Endothelial cell of umbilical vein (primary cell): ENCODE results near the gene FBXW9. TPM values are rescaled to one million over a fixed set of nuclear protein-coding genes. Genes with fewer than 3 reads are reported as not detected.

Experiments used
- BruUV-seq: library from RNA; stranded (reverse); fragments of 400-500 nt; replicated peaks from 2 replicates; lab custom pipeline; 2021; lab: Mats Ljungman, UMichigan
- CTCF ChIA-PET: fragments of 300-600, 350-600 bp; sonication (Branson Sonifier 250); formaldehyde crosslinking; loops from one replicate; lab custom pipeline; 2021; ENCODE audit warnings: antibody characterized with exemption, inconsistent platforms; lab: Charles Lee
- POLR2A ChIA-PET: fragments of 300-600, 350-600 bp; sonication (Branson Sonifier 250); formaldehyde crosslinking; loops from one replicate; lab custom pipeline; 2021; ENCODE audit warnings: antibody characterized with exemption, inconsistent platforms; lab: Charles Lee
- DNase-seq: peaks from one replicate; pipeline ENCODE4 v3.0.0-alpha.2; 2011; ENCODE audit warnings: low read depth, low spot score
- FAIRE-seq: peaks from 2 replicates; lab custom pipeline; 2011; peaks lifted over from hg19 to GRCh38; lab: Jason Lieb, UNC
- H2AFZ ChIP-seq: 2 replicates; pipeline ENCODE4 v1.6.0; 2012; ENCODE audit warnings: low read depth, low read length, control low read depth, inconsistent platforms
- H3K27ac ChIP-seq: 2 replicates; pipeline ENCODE4 v1.5.1; 2011; ENCODE audit warnings: low read depth, mild to moderate bottlenecking, control low read depth, low read length, moderate library complexity; ENCODE audit not compliant: insufficient read depth
- H3K27me3 ChIP-seq, 2 experiments: 2 replicates each; pipeline versions ENCODE4 v1.6.0 to v1.6.1; 2011; ENCODE audit warnings: low read length in 2 of 2, mixed read lengths in 1 of 2; ENCODE audit not compliant: control insufficient read depth in 2 of 2, insufficient read depth in 2 of 2
- H3K36me3 ChIP-seq, 2 experiments: 2 replicates in 1 of 2; 3 replicates in 1 of 2; pipeline ENCODE4 v1.5.1; 2011; ENCODE audit warnings: low read length in 2 of 2, mild to moderate bottlenecking in 1 of 2, moderate library complexity in 1 of 2; ENCODE audit not compliant: control insufficient read depth in 2 of 2, insufficient read depth in 2 of 2; ENCODE audit errors: extremely low read depth in 1 of 2
- H3K4me1 ChIP-seq: 3 replicates; pipeline ENCODE4 v1.5.1; 2011; ENCODE audit warnings: mild to moderate bottlenecking, low read length; ENCODE audit not compliant: control insufficient read depth, insufficient read depth; ENCODE audit errors: extremely low read depth
- H3K4me2 ChIP-seq: 2 replicates; pipeline ENCODE4 v1.6.1; 2011; ENCODE audit warnings: low read length, control low read depth, mixed read lengths; ENCODE audit not compliant: insufficient read depth
- H3K4me3 ChIP-seq, 3 experiments: fragments of 200-600 bp in 1 of 3; sonication (generic), shearing (Covaris generic) in 1 of 3; replicated peaks in 1 of 3; 2 replicates each; pipeline ENCODE4 v1.5.1; 2011 to 2016; ENCODE audit warnings: control low read depth in 3 of 3, low read length in 3 of 3, mild to moderate bottlenecking in 2 of 3, inconsistent platforms in 1 of 3, low read depth in 1 of 3, moderate library complexity in 1 of 3; ENCODE audit not compliant: insufficient read depth in 1 of 3
- H3K79me2 ChIP-seq: 2 replicates; pipeline ENCODE4 v1.6.0; 2012; ENCODE audit warnings: low read length, inconsistent platforms; ENCODE audit not compliant: control insufficient read depth, insufficient read depth
- H3K9ac ChIP-seq: replicated peaks from 2 replicates; pipeline ENCODE3; 2011; ENCODE audit warnings: low read length, control low read depth; ENCODE audit not compliant: insufficient read depth; ENCODE audit errors: extremely low read depth
- H3K9me1 ChIP-seq: replicated peaks from 3 replicates; pipeline ENCODE4 v1.6.0; 2011; ENCODE audit warnings: mild to moderate bottlenecking, low read length; ENCODE audit not compliant: control insufficient read depth, insufficient read depth; ENCODE audit errors: extremely low read depth
- H3K9me3 ChIP-seq: replicated peaks from 2 replicates; pipeline ENCODE4 v1.5.1; 2012; ENCODE audit warnings: low read length, inconsistent platforms; ENCODE audit not compliant: control insufficient read depth, insufficient read depth
- H4K20me1 ChIP-seq: replicated peaks from 2 replicates; pipeline ENCODE3; 2011; ENCODE audit warnings: mild to moderate bottlenecking, low read length; ENCODE audit not compliant: control insufficient read depth, insufficient read depth; ENCODE audit errors: extremely low read depth
- EZH2 ChIP-seq: IDR thresholded peaks from 2 replicates; pipeline ENCODE4 v1.6.1; 2012; ENCODE audit warnings: borderline replicate concordance, low read depth, mild to moderate bottlenecking, moderate library complexity, low read length, inconsistent platforms; ENCODE audit not compliant: severe bottlenecking
- FOS ChIP-seq: IDR thresholded peaks from 2 replicates; pipeline ENCODE4 v1.6.1; 2011; ENCODE audit warnings: mild to moderate bottlenecking, low read length, moderate library complexity, borderline replicate concordance; ENCODE audit not compliant: insufficient read depth
- GATA2 ChIP-seq: IDR thresholded peaks from 2 replicates; pipeline ENCODE4 v1.7.0; 2011; ENCODE audit warnings: low read depth, mild to moderate bottlenecking, moderate library complexity, mixed read lengths, low read length; ENCODE audit not compliant: insufficient read length, insufficient read depth
- JUN ChIP-seq: IDR thresholded peaks from 2 replicates; pipeline ENCODE4 v1.6.1; 2011; ENCODE audit warnings: borderline replicate concordance, low read depth; ENCODE audit not compliant: insufficient read length, insufficient read depth
- MAX ChIP-seq: IDR thresholded peaks from 2 replicates; pipeline ENCODE4 v1.6.1; 2011; ENCODE audit not compliant: insufficient read depth, insufficient read length
- MYC ChIP-seq: IDR thresholded peaks from one replicate; pipeline ENCODE4 v1.6.1; 2011; ENCODE audit warnings: mild to moderate bottlenecking, low read depth, low read length
- POLR2A ChIP-seq: IDR thresholded peaks from 2 replicates; pipeline ENCODE4 v1.6.1; 2012; ENCODE audit warnings: low read depth, mild to moderate bottlenecking, control low read depth, low read length
- POLR2AphosphoS5 ChIP-seq: IDR thresholded peaks from 2 replicates; pipeline ENCODE4 v1.6.1; 2012; ENCODE audit warnings: low read depth, mild to moderate bottlenecking, control low read depth, low read length, moderate library complexity; ENCODE audit not compliant: insufficient read depth
- dilution Hi-C: fragments of 300-500 bp; cut with MboI; formaldehyde crosslinking; loops from one replicate; pipeline ENCODE4 v1.15.0; 2019; ENCODE audit warnings: low sequenced_read_pairs; ENCODE audit not compliant: extremely low pct_ligation_motif_present
- intact Hi-C: fragments of 100-400 bp; cut with micrococcal nuclease; formaldehyde crosslinking; loops from one replicate; pipeline ENCODE4 v1.10.0; 2022
- polyA plus RNA-seq, 4 experiments: library from polyadenylated mRNA; depleted of rRNA in 3 of 4; stranded (reverse) in 3 of 4; unstranded in 1 of 4; fragments of >200 nt; gene quantifications; 2 replicates each; pipeline versions ENCODE4 v1.2.1 to v1.2.3, GENCODE V29; 2011 to 2012; ENCODE audit warnings: missing spikeins in 1 of 4
- total RNA-seq: library from RNA; stranded (reverse); gene quantifications from 2 replicates; pipeline ENCODE4 v1.2.3, GENCODE V29; 2021
- TF ChIP-seq, protein P1 (sequence below), 2 donors: IDR thresholded peaks; 1 replicate in 1 of 2; 2 replicates in 1 of 2; pipeline ENCODE4 v1.5.1; 2011; ENCODE audit warnings: low read length in 2 of 2, mild to moderate bottlenecking in 2 of 2, moderate library complexity in 2 of 2, control low read depth in 1 of 2, inconsistent platforms in 1 of 2, low read depth in 1 of 2; ENCODE audit not compliant: insufficient read depth in 1 of 2; ENCODE audit errors: extremely low read depth in 1 of 2

FBXW9 gene
- total and polyA plus RNA-seq, 2 donors (not counting 3 experiments of a cell fraction or from before 2014, with no cell fraction given): 12.4 to 19.3 TPM

DNA sequence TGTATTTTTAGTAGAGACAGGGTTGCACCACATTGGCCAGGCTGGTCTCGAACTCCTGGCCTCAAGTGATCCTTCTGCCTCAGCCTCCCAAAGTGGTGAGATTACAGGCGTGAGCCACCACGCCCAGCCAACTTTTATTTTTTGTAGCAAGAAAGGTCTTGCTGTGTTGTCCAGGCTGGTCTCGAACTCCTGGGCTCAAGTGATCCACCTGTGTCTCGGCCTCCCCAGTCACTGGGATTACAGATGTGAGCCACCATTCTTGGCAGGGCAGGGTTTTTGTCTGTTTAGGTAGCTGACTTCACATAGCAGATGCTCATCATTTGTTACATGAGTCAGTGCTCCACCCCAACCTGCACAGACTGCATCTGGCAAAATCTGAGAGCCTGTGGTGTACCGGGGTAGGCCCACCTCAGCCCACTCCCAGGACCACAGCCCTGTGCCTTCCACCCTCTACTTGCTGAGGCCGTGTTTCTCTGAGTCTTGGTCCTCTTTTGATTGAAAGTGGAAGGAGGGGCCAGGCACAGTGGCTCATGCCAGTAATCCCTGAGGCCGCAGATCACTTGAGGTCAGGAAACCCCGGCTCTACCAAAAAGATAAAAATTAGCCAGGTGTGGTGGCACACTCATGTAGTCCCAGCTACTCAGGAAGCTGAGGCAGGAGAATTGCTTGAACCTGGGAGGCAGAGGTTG lies 31.5 kb upstream of the FBXW9 start:
- no peak for FAIRE-seq
- Histone ChIP-seq H3K9me1 (no peaks in the 10 kb centered on the region), H3K79me2 (peaks cover 37% of the 10 kb centered on the region), H3K27ac (no peak overlapping the region), H3K4me2 (no peak overlapping the region), H2AFZ (no peak overlapping the region), H3K9me3 (no peaks in the 10 kb centered on the region), H3K36me3 (peaks cover 9 to 31% of the 10 kb centered on the region in 2 experiments), H3K4me1 (peaks cover 9% of the 10 kb centered on the region), H3K9ac (no peak overlapping the region), H3K4me3 (no peak overlapping the region), H4K20me1 (no peaks in the 10 kb centered on the region), H3K27me3 (no peaks in the 10 kb centered on the region)
- TF ChIP-seq FOS: no peak
- TF ChIP-seq EZH2: no peak
- TF ChIP-seq, protein P1, sequence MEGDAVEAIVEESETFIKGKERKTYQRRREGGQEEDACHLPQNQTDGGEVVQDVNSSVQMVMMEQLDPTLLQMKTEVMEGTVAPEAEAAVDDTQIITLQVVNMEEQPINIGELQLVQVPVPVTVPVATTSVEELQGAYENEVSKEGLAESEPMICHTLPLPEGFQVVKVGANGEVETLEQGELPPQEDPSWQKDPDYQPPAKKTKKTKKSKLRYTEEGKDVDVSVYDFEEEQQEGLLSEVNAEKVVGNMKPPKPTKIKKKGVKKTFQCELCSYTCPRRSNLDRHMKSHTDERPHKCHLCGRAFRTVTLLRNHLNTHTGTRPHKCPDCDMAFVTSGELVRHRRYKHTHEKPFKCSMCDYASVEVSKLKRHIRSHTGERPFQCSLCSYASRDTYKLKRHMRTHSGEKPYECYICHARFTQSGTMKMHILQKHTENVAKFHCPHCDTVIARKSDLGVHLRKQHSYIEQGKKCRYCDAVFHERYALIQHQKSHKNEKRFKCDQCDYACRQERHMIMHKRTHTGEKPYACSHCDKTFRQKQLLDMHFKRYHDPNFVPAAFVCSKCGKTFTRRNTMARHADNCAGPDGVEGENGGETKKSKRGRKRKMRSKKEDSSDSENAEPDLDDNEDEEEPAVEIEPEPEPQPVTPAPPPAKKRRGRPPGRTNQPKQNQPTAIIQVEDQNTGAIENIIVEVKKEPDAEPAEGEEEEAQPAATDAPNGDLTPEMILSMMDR (IDR thresholded peaks at IDR 0.05; ENCODE audit: extremely low read depth in 1 of 2, insufficient read depth in 1 of 2, low read depth in 1 of 2, low read length in 2 of 2): no peak
- no peak for TF ChIP-seq JUN
- TF ChIP-seq POLR2A: no peak
- TF ChIP-seq MAX: no peak
- no peak for TF ChIP-seq GATA2
- TF ChIP-seq MYC: no peak
- no peak for TF ChIP-seq POLR2AphosphoS5
- dilution Hi-C loops (no loop called here), intact Hi-C loops (no loop called here)
- BruUV-seq: no TSS peak
- CTCF ChIA-PET: interaction anchor here (0.7 kb wide), 1 partner anchor 10 kb away, joined by 3 read pairs; no protein-coding TSS in a partner anchor
- DNase-seq: no peak
- POLR2A ChIA-PET: interaction anchor here (0.7 kb wide), 1 partner anchor 10 kb away, joined by 4 read pairs; the partner anchor contains the start of gene GET3
